Activated naive CD8-positive, alpha-beta T cell treated with anti-CD3 and anti-CD28 coated beads for 36 hours (primary cell): Measurements from ENCODE around the gene BCL7B. TPM values are rescaled to one million over a fixed set of nuclear protein-coding genes. Genes with fewer than 3 reads are reported as not detected.
"Not testable (repeated sequence)": the region's sequence is repeated elsewhere in the genome, so short reads cannot be mapped to it uniquely, and the experiment has no call there.

Experiments used
- DNase-seq: peaks from one replicate; pipeline ENCODE4 v3.0.0; 2021
- H3K27ac Mint-ChIP-seq: one replicate; pipeline ENCODE4 v1.8.0; 2022; ENCODE audit warnings: mild to moderate bottlenecking, moderate library complexity, mixed read lengths
- H3K27me3 Mint-ChIP-seq: one replicate; pipeline ENCODE4 v1.8.0; 2022; ENCODE audit warnings: mild to moderate bottlenecking, mixed read lengths
- H3K36me3 Mint-ChIP-seq: one replicate; pipeline ENCODE4 v1.8.0; 2021; ENCODE audit warnings: mild to moderate bottlenecking, mixed read lengths
- H3K4me1 Mint-ChIP-seq: one replicate; pipeline ENCODE4 v1.8.0; 2021; ENCODE audit warnings: mixed read lengths
- H3K4me3 Mint-ChIP-seq: one replicate; pipeline ENCODE4 v1.8.0; 2022; ENCODE audit warnings: mild to moderate bottlenecking, moderate library complexity, mixed read lengths
- H3K9me3 Mint-ChIP-seq: one replicate; pipeline ENCODE4 v1.8.0; 2022; ENCODE audit warnings: mixed read lengths
- total RNA-seq, 2 experiments: library from RNA; stranded (reverse); gene quantifications; one replicate each; pipeline ENCODE4 v1.2.3, GENCODE V29; 2021

Gene BCL7B
- total RNA-seq, 2 experiments from 2014 or later = 65.6 to 66.2 TPM

DNA sequence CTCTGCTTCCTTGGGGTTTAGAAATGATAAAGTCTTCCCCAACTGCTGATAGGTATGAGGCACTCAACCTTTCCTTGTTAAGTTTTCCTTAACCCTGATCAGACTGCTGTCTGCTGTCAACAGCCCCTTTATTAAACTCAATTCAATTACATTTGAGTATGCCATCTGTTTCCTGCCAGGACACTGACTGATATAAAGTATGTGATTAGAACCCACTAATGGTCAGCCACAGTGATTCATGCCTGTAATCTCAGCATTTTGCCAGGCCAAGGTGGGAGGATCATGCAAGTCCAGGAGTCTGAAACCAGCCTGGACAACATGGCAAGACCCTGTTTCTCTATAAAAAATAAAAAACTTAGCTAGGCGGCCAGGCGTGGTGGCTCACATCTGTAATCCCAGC, 53.5 kb downstream of the BCL7B start:
- Mint-ChIP-seq H3K4me3 (no peak overlapping the region), H3K36me3 (peaks cover 27% of the 10 kb centered on the region), H3K4me1 (no peaks in the 10 kb centered on the region), H3K9me3 (no peaks in the 10 kb centered on the region), H3K27ac (no peak overlapping the region), H3K27me3 (no peaks in the 10 kb centered on the region)
- no peak for DNase-seq

DNA sequence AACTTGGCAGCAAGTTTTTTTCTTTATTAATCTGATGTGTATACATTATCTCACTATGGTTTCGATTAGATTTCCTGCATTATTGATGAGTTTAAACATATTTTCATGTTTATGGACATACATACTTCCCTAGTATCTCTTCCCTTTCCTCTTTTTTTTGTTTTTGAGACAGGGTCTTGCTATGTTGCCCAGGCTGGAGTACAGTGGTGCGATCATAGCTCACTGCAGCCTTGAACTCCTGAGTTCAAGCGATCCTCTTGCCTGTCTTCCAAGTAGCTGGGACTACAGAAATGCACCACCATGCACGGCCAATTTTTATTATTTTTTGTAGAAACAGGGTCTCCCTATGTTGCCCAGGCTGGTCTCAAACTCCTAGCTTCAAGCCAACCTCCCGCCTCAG, 54.3 kb downstream of the BCL7B start:
- H3K36me3 Mint-ChIP-seq = peaks cover 28% of the 10 kb centered on the region
- H3K9me3 Mint-ChIP-seq = no peaks in the 10 kb centered on the region
- H3K4me1 Mint-ChIP-seq = no peaks in the 10 kb centered on the region
- no peaks in the 10 kb centered on the region for H3K27me3 Mint-ChIP-seq
- DNase-seq = no peak
- no peak overlapping the region for H3K4me3 Mint-ChIP-seq
- no peak overlapping the region for H3K27ac Mint-ChIP-seq

DNA sequence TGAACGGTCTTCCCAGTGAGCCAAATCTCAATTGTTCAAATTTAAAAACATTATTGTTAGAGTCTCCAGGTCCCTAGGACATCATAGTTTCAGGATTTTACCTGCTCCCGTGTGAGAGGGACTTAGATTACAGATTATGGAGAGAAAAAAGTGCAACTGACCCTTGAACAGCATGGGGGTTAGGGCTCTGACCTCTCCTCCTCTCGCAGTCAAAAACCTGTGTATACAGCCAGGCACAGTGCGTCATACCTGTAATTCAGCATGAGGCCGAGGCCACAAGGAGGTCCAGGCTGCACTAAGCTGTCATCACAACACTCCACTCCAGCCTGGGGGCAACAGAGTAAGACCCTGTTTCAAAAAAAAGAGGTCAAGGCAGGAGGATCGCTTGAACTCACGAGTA, 60.9 kb downstream of the BCL7B start:
- Mint-ChIP-seq H3K36me3 (peaks cover 61% of the 10 kb centered on the region), H3K4me1 (no peaks in the 10 kb centered on the region), H3K9me3 (no peaks in the 10 kb centered on the region), H3K27ac (no peak overlapping the region), H3K27me3 (no peaks in the 10 kb centered on the region), H3K4me3 (no peak overlapping the region)
- no peak for DNase-seq

DNA sequence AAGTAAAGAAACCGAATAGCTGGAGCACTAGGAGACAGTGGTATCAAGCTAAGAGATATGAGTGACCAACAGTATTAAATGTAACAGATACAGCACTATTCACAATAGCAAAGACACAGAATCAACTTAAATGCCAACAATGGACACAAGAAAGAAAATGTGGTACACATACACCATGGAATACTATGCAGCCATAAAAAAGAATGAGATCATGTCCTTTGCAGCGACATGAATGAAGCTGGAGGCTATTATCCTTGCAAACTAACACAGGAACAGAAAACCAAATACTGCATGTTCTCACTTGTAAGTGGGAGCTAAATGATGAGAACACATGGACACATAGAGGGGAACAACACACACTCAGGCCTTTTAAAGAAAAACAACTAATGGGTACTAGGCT, 62.0 kb downstream of the BCL7B start:
- Mint-ChIP-seq H3K27ac (peak overlapping the region; percentile 38), H3K36me3 (peaks cover 55% of the 10 kb centered on the region)
- not testable (repeated sequence) for H3K9me3 Mint-ChIP-seq, DNase-seq, H3K27me3 Mint-ChIP-seq, H3K4me3 Mint-ChIP-seq, H3K4me1 Mint-ChIP-seq

DNA sequence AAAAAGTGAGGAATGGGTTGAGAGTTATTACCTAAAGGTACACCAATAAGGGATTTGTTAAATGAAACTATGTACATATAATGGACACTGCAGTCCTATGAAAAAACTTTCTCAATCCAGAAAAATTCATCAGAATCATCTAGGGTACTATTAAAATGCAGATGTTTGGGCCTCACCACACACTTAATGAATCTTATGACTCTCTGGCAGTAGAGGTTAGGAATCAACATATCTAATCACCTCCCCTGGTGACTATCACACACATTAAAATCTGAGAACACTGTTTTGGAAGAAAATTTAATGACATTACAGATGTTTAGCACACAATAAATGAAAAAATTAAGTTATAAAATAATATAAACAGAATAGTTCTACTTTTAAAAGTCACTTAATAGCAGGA, 67.5 kb downstream of the BCL7B start:
- no peak overlapping the region for H3K4me3 Mint-ChIP-seq
- peaks cover 42% of the 10 kb centered on the region for H3K36me3 Mint-ChIP-seq
- peaks cover 6% of the 10 kb centered on the region for H3K4me1 Mint-ChIP-seq
- H3K27ac Mint-ChIP-seq = no peak overlapping the region
- H3K9me3 Mint-ChIP-seq = no peaks in the 10 kb centered on the region
- no peak for DNase-seq
- no peaks in the 10 kb centered on the region for H3K27me3 Mint-ChIP-seq

DNA sequence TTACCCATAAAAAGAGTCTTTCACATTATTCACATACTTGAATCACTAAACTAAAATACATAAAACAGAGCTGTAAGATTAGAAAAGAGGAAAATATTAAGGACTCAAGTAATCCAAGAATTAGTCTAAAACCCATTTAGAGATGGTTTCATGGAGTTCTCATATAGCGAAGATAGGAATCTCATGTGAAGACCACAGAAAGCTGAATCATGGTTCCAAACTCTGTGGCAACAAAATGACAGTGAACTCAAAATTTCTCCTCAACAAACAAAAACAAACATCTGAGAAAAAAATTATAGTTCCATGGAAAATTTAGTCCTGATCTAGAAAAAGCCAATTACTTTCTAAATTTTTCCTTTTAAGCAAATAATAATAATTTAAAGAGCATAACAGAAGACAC, 70.0 kb downstream of the BCL7B start:
- Mint-ChIP-seq H3K9me3 (no peaks in the 10 kb centered on the region), H3K4me1 (peaks cover 7% of the 10 kb centered on the region), H3K4me3 (no peak overlapping the region), H3K27ac (peak overlapping the region; percentile 13), H3K36me3 (peaks cover 32% of the 10 kb centered on the region), H3K27me3 (no peaks in the 10 kb centered on the region)
- DNase-seq = no peak

Other genes with a start within 250 kb of the BCL7B start
- gene NSUN5, start 248.9 kb downstream of the BCL7B start, total RNA-seq = 10 to 100 TPM; 67.0 to 67.5 TPM
- gene TRIM50, start 229.6 kb downstream of the BCL7B start, total RNA-seq = not detected
- gene FKBP6, start 229.5 kb downstream of the BCL7B start, total RNA-seq = not detected
- gene FZD9, start 123.9 kb downstream of the BCL7B start, total RNA-seq = under 1 TPM; 0.32 to 0.45 TPM
- 100 to 1,000 TPM; 107 to 108 TPM for gene BAZ1B, start 35.4 kb downstream of the BCL7B start, total RNA-seq
- 10 to 100 TPM; 30.4 to 32.2 TPM for gene TBL2, start 20.9 kb upstream of the BCL7B start, total RNA-seq
- not detected for gene MLXIPL, start 66.8 kb upstream of the BCL7B start, total RNA-seq
- under 1 TPM; 0.44 to 0.45 TPM for gene VPS37D, start 110.1 kb upstream of the BCL7B start, total RNA-seq
- gene DNAJC30, start 125.8 kb upstream of the BCL7B start, total RNA-seq = 10 to 100 TPM in 1 of 2 experiments, 1 to 10 TPM in 1; 9.5 to 10.7 TPM
- gene BUD23, start 125.9 kb upstream of the BCL7B start, total RNA-seq = 100 to 1,000 TPM; 117 to 124 TPM
- 1 to 10 TPM; 4.9 TPM for gene STX1A, start 162.0 kb upstream of the BCL7B start, total RNA-seq
- 10 to 100 TPM; 24.2 to 25.2 TPM for gene ABHD11, start 181.1 kb upstream of the BCL7B start, total RNA-seq
- not detected for gene CLDN3, start 212.6 kb upstream of the BCL7B start, total RNA-seq